Measurements from ENCODE around the gene DRAP1. TPM values are rescaled to one million over a fixed set of nuclear protein-coding genes. Genes with fewer than 3 reads are reported as not detected.

Gene DRAP1
- total and polyA plus RNA-seq, 9 of the 15 experiments (the other 6 are each of a cell fraction or from before 2014, with no cell fraction given) = 9.6 to 200 (median 92.9) TPM

GRCh38 chr11:65934014-65934413, 14.8 kb downstream of the DRAP1 start (continued):
- TF ChIP-seq TCF7 (IDR thresholded peaks at IDR 0.05; ENCODE audit: borderline replicate concordance) (no peak), MXI1 (IDR thresholded peaks at IDR 0.05; ENCODE audit: low read depth, low read length) (no peak), BCOR (IDR thresholded peaks at IDR 0.05) (no peak), SMARCC2 (IDR thresholded peaks at IDR 0.05; ENCODE audit: low read depth) (no peak), HDAC8 (tag; IDR thresholded peaks at IDR 0.05) (no peak), E2F3 (CRISPR knock-in tag; IDR thresholded peaks at IDR 0.05) (no peak), C11orf30 (IDR thresholded peaks at IDR 0.05; ENCODE audit: low read depth) (no peak), ZC3H11A (IDR thresholded peaks at IDR 0.05; ENCODE audit: low read depth, low read length) (no peak), ZNF584 (CRISPR knock-in tag; IDR thresholded peaks at IDR 0.05; ENCODE audit: low read depth) (no peak), MCM2 (IDR thresholded peaks at IDR 0.05; ENCODE audit: low read depth) (no peak), COPS2 (conservative IDR thresholded peaks at IDR 0.05) (no peak), RBM17 (IDR thresholded peaks at IDR 0.05; ENCODE audit: borderline replicate concordance, low read depth, low read length) (no peak), FOXK2 (conservative IDR thresholded peaks at IDR 0.05 in 1 of 2, IDR thresholded peaks at IDR 0.05 in 1 of 2; ENCODE audit: low read depth in 2 of 2) (peak in 1 of 2 experiments; percentile 12; a peak in 1 of 4 replicates), ZNF24 (IDR thresholded peaks at IDR 0.05) (no peak), CREB3 (tag; conservative IDR thresholded peaks at IDR 0.05; ENCODE audit: low read depth) (no peak), RB1 (IDR thresholded peaks at IDR 0.05; ENCODE audit: low read depth) (no peak), SOX6 (IDR thresholded peaks at IDR 0.05) (peak; percentile 54; the same call in 1 of the 2 replicates), XRCC3 (IDR thresholded peaks at IDR 0.05) (no peak), TFE3 (CRISPR knock-in tag; IDR thresholded peaks at IDR 0.05) (no peak), CBFA2T3 (IDR thresholded peaks at IDR 0.05) (peak; percentile 95), NFE2L1 (tag; IDR thresholded peaks at IDR 0.05; ENCODE audit: borderline replicate concordance, low read depth) (no peak), ZNF274 (IDR thresholded peaks at IDR 0.05; ENCODE audit: borderline replicate concordance, low read depth, low read length) (no peak), FOXO4 (CRISPR knock-in tag; IDR thresholded peaks at IDR 0.05) (no peak), E2F8 (IDR thresholded peaks at IDR 0.05; ENCODE audit: low read depth, partially characterized antibody) (no peak), PURB (CRISPR knock-in tag; IDR thresholded peaks at IDR 0.05; ENCODE audit: low read depth) (no peak), STAT5A (IDR thresholded peaks at IDR 0.05; ENCODE audit: borderline replicate concordance, low read length) (peak; percentile 40; the same call in 1 of the 2 replicates)
